HEK293 (cell line): ENCODE data around the gene UST.

Source experiments
- CTCF ChIA-PET: fragments of 350-600 bp; formaldehyde crosslinking; extraction: SDS; loops from one replicate; lab custom pipeline; 2021; ENCODE audit warnings: antibody characterized with exemption; lab: Yijun Ruan, JAX
- POLR2A ChIA-PET: fragments of 300-600 bp; formaldehyde crosslinking; extraction: SDS; loops from one replicate; lab custom pipeline; 2020; ENCODE audit warnings: antibody characterized with exemption, inconsistent platforms; lab: Yijun Ruan, JAX
- H3K27ac ChIP-seq: fragments of 200-500 bp; sonication (Bioruptor generic); 2 replicates; pipeline ENCODE4 v1.5.1; 2014; ENCODE audit warnings: low read depth, low read length, control low read depth, inconsistent platforms; ENCODE audit errors: extremely low read depth
- H3K36me3 ChIP-seq, 2 experiments: fragments of 200-500 bp in 1 of 2; sonication (Bioruptor generic) in 1 of 2; 1 replicate in 1 of 2; 2 replicates in 1 of 2; pipeline ENCODE4 v1.5.1; 2014 to 2017; ENCODE audit warnings: inconsistent platforms in 2 of 2, low read length in 2 of 2; ENCODE audit not compliant: control insufficient read depth in 2 of 2, insufficient read depth in 1 of 2
- H3K4me1 ChIP-seq: fragments of 200-500 bp; sonication (Bioruptor generic); 2 replicates; pipeline ENCODE4 v1.5.1; 2014; ENCODE audit warnings: mild to moderate bottlenecking, low read length, inconsistent platforms; ENCODE audit not compliant: control insufficient read depth, insufficient read depth
- H3K4me3 ChIP-seq: 2 replicates; pipeline ENCODE4 v1.5.1; 2011; ENCODE audit warnings: low read depth, mild to moderate bottlenecking, control low read depth, low read length, moderate library complexity
- H3K9me3 ChIP-seq: fragments of 200-500 bp; sonication (Bioruptor generic); 2 replicates; pipeline ENCODE4 v1.5.1; 2014; ENCODE audit warnings: low read depth, low read length, inconsistent platforms; ENCODE audit not compliant: control insufficient read depth, insufficient read depth
- FEZF1 ChIP-seq: fragments of 450-650 bp; formaldehyde crosslinking; IDR thresholded peaks from 2 replicates; pipeline ENCODE4 v1.5.1; 2016; ENCODE audit warnings: missing biosample characterization, missing genetic modification characterization
- RBAK ChIP-seq: fragments of 450-650 bp; formaldehyde crosslinking; IDR thresholded peaks from 2 replicates; pipeline ENCODE4 v1.5.1; 2016; ENCODE audit warnings: missing biosample characterization, missing genetic modification characterization
- REST ChIP-seq: fragments of 450-650 bp; formaldehyde crosslinking; IDR thresholded peaks from 2 replicates; pipeline ENCODE4 v1.5.1; 2016; ENCODE audit warnings: missing biosample characterization, missing genetic modification characterization
- SP2 ChIP-seq: fragments of 450-650 bp; formaldehyde crosslinking; IDR thresholded peaks from 2 replicates; pipeline ENCODE4 v1.5.1; 2016; ENCODE audit warnings: missing biosample characterization, missing genetic modification characterization
- YY1 ChIP-seq: fragments of 450-650 bp; formaldehyde crosslinking; IDR thresholded peaks from 2 replicates; pipeline ENCODE4 v1.5.1; 2018; ENCODE audit warnings: missing biosample characterization, missing genetic modification characterization
- ZBTB21 ChIP-seq: fragments of 450-650 bp; formaldehyde crosslinking; IDR thresholded peaks from 2 replicates; pipeline ENCODE4 v1.5.1; 2017; ENCODE audit warnings: missing biosample characterization, missing genetic modification characterization
- ZEB2 ChIP-seq: fragments of 450-650 bp; formaldehyde crosslinking; IDR thresholded peaks from 2 replicates; pipeline ENCODE4 v1.5.1; 2016; ENCODE audit warnings: missing biosample characterization, missing genetic modification characterization
- ZNF274 ChIP-seq, 2 experiments: fragments of 200-500 bp in 1 of 2; fragments of 450-650 bp in 1 of 2; sonication (Bioruptor generic) in 1 of 2; formaldehyde crosslinking in 1 of 2; IDR thresholded peaks; 2 replicates each; pipeline versions ENCODE4 v1.5.1 to v1.6.1; 2014 to 2016; ENCODE audit warnings: borderline replicate concordance in 1 of 2, inconsistent platforms in 1 of 2, low read length in 1 of 2, missing biosample characterization in 1 of 2, missing genetic modification characterization in 1 of 2
- ZNF354C ChIP-seq: fragments of 450-650 bp; formaldehyde crosslinking; IDR thresholded peaks from 2 replicates; pipeline ENCODE4 v1.5.1; 2016; ENCODE audit warnings: missing biosample characterization, missing genetic modification characterization, low read depth, borderline replicate concordance
- ZNF362 ChIP-seq: fragments of 450-650 bp; formaldehyde crosslinking; IDR thresholded peaks from 2 replicates; pipeline ENCODE4 v1.5.1; 2016; ENCODE audit warnings: missing biosample characterization, missing genetic modification characterization
- ZNF530 ChIP-seq: fragments of 450-650 bp; formaldehyde crosslinking; IDR thresholded peaks from 2 replicates; pipeline ENCODE4 v1.5.1; 2016; ENCODE audit warnings: low read depth, missing biosample characterization, missing genetic modification characterization
- ZNF600 ChIP-seq: fragments of 450-650 bp; formaldehyde crosslinking; IDR thresholded peaks from 2 replicates; pipeline ENCODE4 v1.5.1; 2016; ENCODE audit warnings: missing biosample characterization, missing genetic modification characterization
- ZNF621 ChIP-seq: fragments of 450-650 bp; formaldehyde crosslinking; IDR thresholded peaks from 2 replicates; pipeline ENCODE4 v1.5.1; 2017; ENCODE audit warnings: missing biosample characterization, missing genetic modification characterization
- ZNF658 ChIP-seq: fragments of 450-650 bp; formaldehyde crosslinking; IDR thresholded peaks from 2 replicates; pipeline ENCODE4; 2016; ENCODE audit warnings: missing biosample characterization, missing genetic modification characterization
- ZNF701 ChIP-seq: fragments of 450-650 bp; formaldehyde crosslinking; IDR thresholded peaks from 2 replicates; pipeline ENCODE4 v1.5.1; 2016; ENCODE audit warnings: missing biosample characterization, missing genetic modification characterization
- ZNF830 ChIP-seq: fragments of 450-650 bp; IDR thresholded peaks from 2 replicates; pipeline ENCODE4 v1.5.0; 2018; ENCODE audit warnings: missing biosample characterization, missing genetic modification characterization, low read depth, mild to moderate bottlenecking, moderate library complexity
- ZSCAN18 ChIP-seq: fragments of 450-650 bp; formaldehyde crosslinking; IDR thresholded peaks from 2 replicates; pipeline ENCODE4 v1.5.1; 2016; ENCODE audit warnings: missing biosample characterization, missing genetic modification characterization

UST gene

GRCh38 chr6:148989585-148989984 lies 242.8 kb downstream of the UST start:
- Histone ChIP-seq H3K9me3 (no peaks in the 10 kb centered on the region), H3K4me1 (no peaks in the 10 kb centered on the region; the same call in 1 of the 2 replicates), H3K27ac (no peak overlapping the region), H3K4me3 (no peak overlapping the region), H3K36me3 (no peaks in the 10 kb centered on the region; a peak in 1 of 3 replicates)
- TF ChIP-seq ZNF701 (tag by site-specific recombination), result no peak
- TF ChIP-seq ZEB2 (tag by site-specific recombination), result no peak
- TF ChIP-seq FEZF1 (tag by site-specific recombination), result no peak
- no peak for TF ChIP-seq ZNF530 (tag by site-specific recombination)
- no peak for TF ChIP-seq ZNF830 (tag by site-specific recombination)
- TF ChIP-seq ZNF600 (tag by site-specific recombination), result no peak
- CTCF ChIA-PET, result interaction anchor here (0.6 to 0.8 kb wide), 2 partner anchors 461 to 513 kb away, joined by 3 to 4 read pairs; no protein-coding TSS in a partner anchor
- POLR2A ChIA-PET, result no interaction called here

- POLR2A ChIA-PET, result no interaction called here
- no peaks in the 10 kb centered on the region; the same call in 1 of the 2 replicates for H3K4me1 ChIP-seq
- no peaks in the 10 kb centered on the region; a peak in 1 of 3 replicates for H3K36me3 ChIP-seq
- TF ChIP-seq SP2 (tag by site-specific recombination) (no peak), ZBTB21 (tag by site-specific recombination) (no peak), ZNF274 (IDR thresholded peaks at IDR 0.05; ENCODE audit: low read length) (no peak), ZNF274 (tag by site-specific recombination; IDR thresholded peaks at IDR 0.05; ENCODE audit: borderline replicate concordance) (no peak), REST (tag by site-specific recombination) (no peak), ZNF658 (tag by site-specific recombination) (no peak)
- no peak overlapping the region for H3K27ac ChIP-seq
- no peak overlapping the region for H3K4me3 ChIP-seq
- CTCF ChIA-PET, result interaction anchor here (0.6 to 1.3 kb wide), 2 partner anchors 431 to 462 kb away, joined by 4 read pairs; no protein-coding TSS in a partner anchor
- H3K9me3 ChIP-seq, result no peaks in the 10 kb centered on the region
Measured at GRCh38 chr6:148990403-148990802, 243.6 kb downstream of the UST start.

GRCh38 chr6:148996815-148997214 lies 250.0 kb downstream of the UST start:
- ChIA-PET CTCF (interaction anchor here (0.7 to 2.3 kb wide), 5 partner anchors 8 to 432 kb away, joined by 3 to 11 read pairs (median 5); no protein-coding TSS in a partner anchor), POLR2A (no interaction called here)
- 0 out of 2 replicates have a peak, but pooled peaks cover 2% of the 10 kb centered on the region for H3K4me1 ChIP-seq
- H3K4me3 ChIP-seq, result no peak overlapping the region
- TF ChIP-seq ZNF600 (tag by site-specific recombination) (no peak), RBAK (no peak), ZNF354C (tag by site-specific recombination) (no peak), ZNF621 (tag by site-specific recombination) (no peak), ZSCAN18 (tag by site-specific recombination) (no peak), YY1 (tag by site-specific recombination) (no peak), ZNF362 (tag by site-specific recombination) (no peak)
- no peak overlapping the region for H3K27ac ChIP-seq
- H3K9me3 ChIP-seq, result no peaks in the 10 kb centered on the region
- no peaks in the 10 kb centered on the region; a peak in 1 of 3 replicates for H3K36me3 ChIP-seq
